Karpas-422 (cell line): ENCODE results near the gene LMO1. TPM values are rescaled to one million over a fixed set of nuclear protein-coding genes. Genes with fewer than 3 reads are reported as not detected.

ENCODE experiments used
- DNase-seq: peaks from one replicate; pipeline ENCODE4 v3.0.0-alpha.2; 2015
- H2AFZ ChIP-seq: fragments of 200-600 bp; sonication (generic); 2 replicates; pipeline ENCODE4 v1.6.1; 2014; ENCODE audit warnings: antibody characterized with exemption, low read length, mixed read lengths
- H3K27ac ChIP-seq: fragments of 200-600 bp; sonication (generic); 2 replicates; pipeline ENCODE4 v1.5.1; 2014; ENCODE audit warnings: mild to moderate bottlenecking, low read length, moderate library complexity
- H3K27me3 ChIP-seq: fragments of 200-600 bp; sonication (generic); 2 replicates; pipeline ENCODE4 v1.6.1; 2014; ENCODE audit warnings: low read length, mixed read lengths
- H3K36me3 ChIP-seq: fragments of 200-600 bp; sonication (generic); 2 replicates; pipeline ENCODE4 v1.6.1; 2014; ENCODE audit warnings: low read length, mixed read lengths; ENCODE audit not compliant: insufficient read depth
- H3K4me1 ChIP-seq: fragments of 200-600 bp; sonication (generic); 2 replicates; pipeline ENCODE4 v1.6.1; 2014; ENCODE audit warnings: mild to moderate bottlenecking, low read length, mixed read lengths
- H3K4me2 ChIP-seq: fragments of 200-600 bp; sonication (generic); 2 replicates; pipeline ENCODE4 v1.6.1; 2014; ENCODE audit warnings: low read length, low read depth, mild to moderate bottlenecking; ENCODE audit not compliant: poor library complexity, severe bottlenecking
- H3K4me3 ChIP-seq: fragments of 200-600 bp; sonication (generic); 2 replicates; pipeline ENCODE4 v1.5.1; 2014; ENCODE audit warnings: mild to moderate bottlenecking, antibody characterized with exemption, low read length, mixed read lengths
- H3K79me2 ChIP-seq: fragments of 200-600 bp; sonication (generic); 2 replicates; pipeline ENCODE4 v1.6.1; 2014; ENCODE audit warnings: mild to moderate bottlenecking, low read length, mixed read lengths
- H3K9ac ChIP-seq: fragments of 200-600 bp; sonication (generic); 2 replicates; pipeline ENCODE4 v1.6.0; 2014; ENCODE audit warnings: low read length
- H3K9me2 ChIP-seq: fragments of 200-600 bp; sonication (generic), shearing (Covaris generic); replicated peaks from 2 replicates; pipeline ENCODE4 v1.6.0; 2014; ENCODE audit warnings: mild to moderate bottlenecking, low read length, moderate library complexity; ENCODE audit not compliant: insufficient read depth
- H3K9me3 ChIP-seq: fragments of 300-700, 200-600 bp; sonication (generic); 2 replicates; pipeline ENCODE4 v1.6.1; 2014; ENCODE audit warnings: low read length, mixed read lengths
- H4K20me1 ChIP-seq: fragments of 200-600 bp; sonication (generic); 2 replicates; pipeline ENCODE4 v1.6.1; 2014; ENCODE audit warnings: mild to moderate bottlenecking, antibody characterized with exemption, low read length, low read depth; ENCODE audit not compliant: insufficient read depth
- total RNA-seq: library from RNA; depleted of rRNA; stranded (reverse); fragments of >200 nt; shearing (Covaris generic); gene quantifications from 2 replicates; pipeline ENCODE4 v1.2.3, GENCODE V29; 2014; ENCODE audit warnings: low replicate concordance

Gene LMO1
- total RNA-seq, 1 experiment from 2014 or later: not detected

DNA sequence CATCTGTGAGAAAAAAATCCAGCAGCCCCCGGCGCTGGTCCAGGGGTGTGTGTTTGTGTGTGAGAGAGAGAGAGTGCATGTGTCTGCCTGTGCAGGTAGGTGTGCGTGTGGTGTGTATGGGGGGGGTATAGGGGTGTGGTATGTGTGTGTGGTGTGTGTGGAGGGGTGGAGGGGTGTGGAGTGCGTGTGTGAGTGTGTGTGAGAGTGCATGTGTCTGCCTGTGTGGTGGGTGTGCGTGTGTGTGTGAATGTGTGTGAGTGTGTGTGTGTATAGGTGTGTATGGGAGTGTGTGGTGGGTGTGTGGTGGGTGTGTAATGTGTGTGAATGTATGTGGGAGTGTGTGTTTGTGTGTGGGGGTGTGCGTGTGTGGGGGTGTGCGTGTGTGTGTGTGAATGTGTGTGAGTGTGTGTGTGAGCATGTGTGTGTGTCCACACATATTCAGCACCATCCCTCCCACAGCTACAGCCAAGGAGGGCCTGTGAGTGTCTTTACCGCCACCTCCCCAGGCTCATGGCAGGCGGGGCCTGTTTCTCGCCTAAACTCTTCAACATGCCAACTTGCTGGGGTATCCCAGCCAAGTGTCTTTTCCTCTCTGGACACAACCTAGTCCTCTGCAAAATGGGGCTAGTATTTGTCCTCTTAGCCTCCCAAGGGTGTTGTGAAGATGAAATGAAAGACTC is 11.9 kb downstream of the LMO1 start:
- DNase-seq: no peak
- Histone ChIP-seq H3K9ac (no peak overlapping the region), H3K4me3 (no peak overlapping the region), H3K36me3 (no peaks in the 10 kb centered on the region), H3K4me1 (no peaks in the 10 kb centered on the region), H4K20me1 (no peaks in the 10 kb centered on the region), H3K9me3 (no peaks in the 10 kb centered on the region), H3K27me3 (no peaks in the 10 kb centered on the region), H3K9me2 (no peaks in the 10 kb centered on the region), H2AFZ (no peak overlapping the region), H3K4me2 (no peak overlapping the region), H3K27ac (no peak overlapping the region), H3K79me2 (no peaks in the 10 kb centered on the region)

DNA sequence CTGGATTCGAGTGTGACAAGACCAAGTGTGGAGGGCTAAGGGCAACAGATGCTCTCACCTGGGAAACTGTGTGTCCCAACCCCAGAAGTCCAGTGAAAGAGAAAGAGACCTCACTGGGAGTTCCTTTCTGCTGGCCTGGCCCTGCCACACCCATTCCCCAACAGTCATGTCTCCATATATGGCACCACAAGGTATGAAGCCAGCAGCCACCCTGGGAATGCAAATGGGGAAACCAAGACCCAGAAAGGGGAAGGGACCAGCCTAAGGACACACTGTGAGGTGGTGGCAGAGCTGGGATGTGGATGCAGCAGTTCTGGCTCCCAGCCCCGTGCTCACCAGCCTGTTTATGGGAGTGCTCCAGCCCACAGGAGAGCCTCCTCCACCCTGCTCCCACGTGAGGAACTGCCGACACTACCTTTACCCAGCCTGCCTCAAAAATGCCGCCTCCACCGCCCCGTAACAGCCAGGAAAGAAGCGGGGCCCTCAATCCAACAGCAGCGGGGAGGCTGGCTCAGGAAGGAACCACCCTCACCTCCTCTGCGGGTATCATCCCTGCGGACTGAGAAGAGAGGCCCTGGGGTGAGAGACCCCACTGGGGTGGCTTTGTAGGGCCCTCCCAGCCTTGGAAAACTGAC is 12.6 kb downstream of the LMO1 start:
- DNase-seq: no peak
- Histone ChIP-seq H3K27ac (no peak overlapping the region), H4K20me1 (no peaks in the 10 kb centered on the region), H2AFZ (no peak overlapping the region), H3K9ac (no peak overlapping the region), H3K4me3 (no peak overlapping the region), H3K79me2 (no peaks in the 10 kb centered on the region), H3K9me3 (no peaks in the 10 kb centered on the region), H3K4me1 (no peaks in the 10 kb centered on the region), H3K36me3 (no peaks in the 10 kb centered on the region), H3K4me2 (no peak overlapping the region), H3K27me3 (no peaks in the 10 kb centered on the region), H3K9me2 (no peaks in the 10 kb centered on the region)

- H3K9me3 ChIP-seq: no peaks in the 10 kb centered on the region
- H3K4me3 ChIP-seq: no peak overlapping the region
- no peaks in the 10 kb centered on the region for H3K27me3 ChIP-seq
- no peak overlapping the region for H3K9ac ChIP-seq
- H3K79me2 ChIP-seq: no peaks in the 10 kb centered on the region
- no peaks in the 10 kb centered on the region for H3K9me2 ChIP-seq
- DNase-seq: no peak
- no peak overlapping the region for H3K4me2 ChIP-seq
- no peaks in the 10 kb centered on the region for H3K4me1 ChIP-seq
- no peak overlapping the region for H2AFZ ChIP-seq
- H4K20me1 ChIP-seq: no peaks in the 10 kb centered on the region
- H3K36me3 ChIP-seq: no peaks in the 10 kb centered on the region
- H3K27ac ChIP-seq: no peak overlapping the region
Measured at GRCh38 chr11:8250434-8250833, 13.2 kb downstream of the LMO1 start.

DNA sequence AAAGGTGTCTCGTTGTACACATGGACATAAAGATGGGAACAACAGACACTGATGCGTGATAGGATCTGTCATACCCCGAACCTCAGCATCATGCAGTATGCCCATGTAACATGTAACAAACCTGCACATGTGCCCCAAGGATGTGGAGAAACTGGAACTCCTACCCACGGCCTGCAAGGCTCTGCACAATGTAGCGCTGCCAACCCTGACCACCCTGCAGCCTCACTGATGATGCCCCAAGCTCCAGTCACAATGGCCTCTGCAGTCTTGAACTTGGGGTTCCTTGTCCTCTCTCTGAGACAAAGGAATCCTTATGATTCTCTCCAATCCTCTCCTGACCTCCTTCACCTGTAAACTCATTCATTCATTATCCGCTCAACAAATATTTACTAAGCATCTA is 14.2 kb downstream of the LMO1 start:
- no peak for DNase-seq
- no peaks in the 10 kb centered on the region for H3K79me2 ChIP-seq
- no peaks in the 10 kb centered on the region for H3K36me3 ChIP-seq
- no peak overlapping the region for H3K4me2 ChIP-seq
- no peak overlapping the region for H3K27ac ChIP-seq
- no peak overlapping the region for H2AFZ ChIP-seq
- H3K9me2 ChIP-seq: no peaks in the 10 kb centered on the region
- H3K27me3 ChIP-seq: no peaks in the 10 kb centered on the region
- H3K4me3 ChIP-seq: no peak overlapping the region
- H3K9me3 ChIP-seq: no peaks in the 10 kb centered on the region
- H4K20me1 ChIP-seq: no peaks in the 10 kb centered on the region
- H3K9ac ChIP-seq: no peak overlapping the region
- H3K4me1 ChIP-seq: no peaks in the 10 kb centered on the region

- Histone ChIP-seq H3K9me2 (no peaks in the 10 kb centered on the region), H3K4me3 (no peak overlapping the region), H3K9me3 (no peaks in the 10 kb centered on the region), H3K27me3 (no peaks in the 10 kb centered on the region), H3K9ac (no peak overlapping the region), H3K4me2 (no peak overlapping the region), H2AFZ (no peak overlapping the region), H4K20me1 (no peaks in the 10 kb centered on the region), H3K4me1 (no peaks in the 10 kb centered on the region), H3K79me2 (no peaks in the 10 kb centered on the region), H3K36me3 (no peaks in the 10 kb centered on the region), H3K27ac (no peak overlapping the region)
- no peak for DNase-seq
Measured at GRCh38 chr11:8248786-8249185, 14.9 kb downstream of the LMO1 start.

- Histone ChIP-seq H3K9ac (no peak overlapping the region), H3K36me3 (no peaks in the 10 kb centered on the region), H3K27ac (no peak overlapping the region), H2AFZ (no peak overlapping the region), H4K20me1 (no peaks in the 10 kb centered on the region), H3K4me3 (no peak overlapping the region), H3K4me1 (no peaks in the 10 kb centered on the region), H3K79me2 (no peaks in the 10 kb centered on the region), H3K27me3 (no peaks in the 10 kb centered on the region), H3K9me2 (no peaks in the 10 kb centered on the region), H3K4me2 (no peak overlapping the region), H3K9me3 (no peaks in the 10 kb centered on the region)
- DNase-seq: peak; percentile 74
Measured at GRCh38 chr11:8247312-8247711, 16.4 kb downstream of the LMO1 start.

GRCh38 chr11:8243458-8243857 is 20.2 kb downstream of the LMO1 start:
- Histone ChIP-seq H3K4me3 (no peak overlapping the region), H4K20me1 (no peaks in the 10 kb centered on the region), H3K27me3 (no peaks in the 10 kb centered on the region), H3K9ac (no peak overlapping the region), H3K79me2 (no peaks in the 10 kb centered on the region), H3K9me2 (no peaks in the 10 kb centered on the region), H3K27ac (no peak overlapping the region), H3K36me3 (no peaks in the 10 kb centered on the region), H3K9me3 (no peaks in the 10 kb centered on the region), H3K4me2 (no peak overlapping the region), H2AFZ (no peak overlapping the region), H3K4me1 (no peaks in the 10 kb centered on the region)
- no peak for DNase-seq

- no peak for DNase-seq
- no peak overlapping the region for H3K4me3 ChIP-seq
- H3K4me1 ChIP-seq: no peaks in the 10 kb centered on the region
- H3K9ac ChIP-seq: no peak overlapping the region
- no peak overlapping the region for H3K4me2 ChIP-seq
- H3K79me2 ChIP-seq: no peaks in the 10 kb centered on the region
- no peak overlapping the region for H2AFZ ChIP-seq
- no peak overlapping the region for H3K27ac ChIP-seq
- no peaks in the 10 kb centered on the region for H3K9me2 ChIP-seq
- H3K9me3 ChIP-seq: no peaks in the 10 kb centered on the region
- H4K20me1 ChIP-seq: no peaks in the 10 kb centered on the region
- no peaks in the 10 kb centered on the region for H3K27me3 ChIP-seq
- H3K36me3 ChIP-seq: no peaks in the 10 kb centered on the region
Measured at GRCh38 chr11:8242499-8243280, 21.0 kb downstream of the LMO1 start.
